ENCODE data around the gene AMER3. TPM values are rescaled to one million over a fixed set of nuclear protein-coding genes. Genes with fewer than 3 reads are reported as not detected.

Gene AMER3
- total RNA-seq, 2 donors from 2014 or later = not detected

GRCh38 chr2:130762031-130762909, 6.9 kb downstream of the AMER3 start:
- no peak overlapping the region for H3K4me3 Mint-ChIP-seq
- ATAC-seq (replicated peaks) = no peak
- no peaks in the 10 kb centered on the region for H3K9me3 Mint-ChIP-seq
- H3K27me3 Mint-ChIP-seq = peaks cover 38% of the 10 kb centered on the region
- no peak overlapping the region for H3K27ac Mint-ChIP-seq
- no peaks in the 10 kb centered on the region for H3K4me1 Mint-ChIP-seq
- no peaks in the 10 kb centered on the region for H3K36me3 Mint-ChIP-seq (ENCODE audit: low read depth)

DNA sequence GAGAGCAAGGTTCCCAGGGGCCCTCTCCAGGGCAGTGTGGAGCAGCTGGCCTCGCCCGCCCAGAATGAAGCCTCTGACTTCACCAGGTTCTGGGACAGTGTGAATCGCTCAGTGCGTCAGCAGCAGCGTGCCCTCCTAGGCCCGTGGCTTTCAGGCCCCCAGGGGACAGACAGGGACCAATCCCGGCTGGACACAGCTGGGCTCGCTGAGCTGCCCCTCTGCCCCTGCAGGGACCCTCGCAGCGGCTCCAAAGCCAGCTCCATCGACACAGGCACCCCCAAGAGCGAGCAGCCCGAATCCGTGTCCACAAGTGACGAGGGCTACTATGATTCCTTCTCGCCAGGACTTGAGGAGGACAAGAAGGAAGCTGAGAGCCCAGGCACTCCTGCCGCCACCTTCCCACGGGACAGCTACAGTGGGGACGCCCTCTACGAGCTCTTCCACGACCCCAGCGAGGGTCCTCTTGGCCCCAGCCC, 7.6 kb downstream of the AMER3 start:
- Mint-ChIP-seq H3K27me3 (peaks cover 35% of the 10 kb centered on the region), H3K9me3 (no peaks in the 10 kb centered on the region)

GRCh38 chr2:130763405-130763804, 8.1 kb downstream of the AMER3 start:
- peaks cover 33% of the 10 kb centered on the region for H3K27me3 Mint-ChIP-seq
- H3K27ac Mint-ChIP-seq = no peak overlapping the region
- H3K4me3 Mint-ChIP-seq = no peak overlapping the region
- no peaks in the 10 kb centered on the region for H3K4me1 Mint-ChIP-seq
- no peaks in the 10 kb centered on the region for H3K9me3 Mint-ChIP-seq
- H3K36me3 Mint-ChIP-seq (ENCODE audit: low read depth) = no peaks in the 10 kb centered on the region
- no peak for ATAC-seq (replicated peaks)

More for the DNA sequence above, 7.6 kb downstream of the AMER3 start:
- Mint-ChIP-seq H3K4me3 (no peak overlapping the region), H3K4me1 (no peaks in the 10 kb centered on the region), H3K36me3 (ENCODE audit: low read depth) (no peaks in the 10 kb centered on the region), H3K27ac (no peak overlapping the region)
- no peak for ATAC-seq (replicated peaks)

- Mint-ChIP-seq H3K27ac (no peak overlapping the region), H3K36me3 (ENCODE audit: low read depth) (no peaks in the 10 kb centered on the region)
Measured at GRCh38 chr2:130764035-130764820, 8.9 kb downstream of the AMER3 start.

DNA sequence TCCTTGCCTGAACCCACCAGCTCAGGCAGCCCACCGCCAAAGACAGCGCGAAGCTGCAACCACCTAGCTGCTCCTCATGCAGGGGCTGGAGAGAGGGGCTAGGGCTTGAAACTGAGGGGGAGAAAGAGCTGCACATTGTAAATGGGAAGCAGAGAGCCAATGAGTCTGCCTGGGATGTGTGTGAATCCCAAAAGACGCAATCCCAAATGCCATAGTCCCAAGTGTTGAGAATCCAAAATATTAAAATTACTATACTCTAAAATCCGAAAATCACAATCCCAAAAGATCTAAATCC, 9.4 kb downstream of the AMER3 start:
- Mint-ChIP-seq H3K27me3 (peaks cover 31% of the 10 kb centered on the region), H3K27ac (no peak overlapping the region), H3K4me3 (no peak overlapping the region), H3K36me3 (ENCODE audit: low read depth) (no peaks in the 10 kb centered on the region), H3K9me3 (no peaks in the 10 kb centered on the region), H3K4me1 (no peaks in the 10 kb centered on the region)
- ATAC-seq (replicated peaks) = no peak

More at GRCh38 chr2:130764035-130764820, 8.9 kb downstream of the AMER3 start:
- Mint-ChIP-seq H3K9me3 (no peaks in the 10 kb centered on the region), H3K4me1 (no peaks in the 10 kb centered on the region), H3K4me3 (no peak overlapping the region), H3K27me3 (peaks cover 28% of the 10 kb centered on the region)
- ATAC-seq (replicated peaks) = no peak

- no peak for ATAC-seq (replicated peaks)
- Mint-ChIP-seq H3K27me3 (peaks cover 34% of the 10 kb centered on the region), H3K4me1 (no peaks in the 10 kb centered on the region), H3K4me3 (no peak overlapping the region), H3K9me3 (no peaks in the 10 kb centered on the region), H3K27ac (no peak overlapping the region), H3K36me3 (ENCODE audit: low read depth) (no peaks in the 10 kb centered on the region)
Measured at GRCh38 chr2:130765464-130765863, 10.1 kb downstream of the AMER3 start.

DNA sequence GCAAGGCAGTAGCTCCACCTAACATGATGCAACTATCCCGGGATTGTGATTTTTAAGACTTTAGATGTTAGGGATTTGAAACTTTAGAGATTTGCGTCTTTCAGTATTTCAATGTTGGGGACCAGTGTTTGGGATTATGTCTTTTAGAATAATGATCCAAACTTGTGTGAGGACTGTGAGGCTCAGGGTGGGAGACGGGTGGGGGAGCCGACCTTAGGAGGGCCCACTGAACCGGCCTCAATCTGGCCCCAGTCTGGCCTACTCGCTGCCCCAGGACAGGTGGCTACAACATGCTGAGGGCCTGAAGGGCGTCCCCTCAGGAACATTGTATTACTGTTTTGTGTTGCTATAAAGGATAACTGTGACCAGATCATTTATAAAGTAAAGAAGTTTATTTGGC, 10.7 kb downstream of the AMER3 start:
- Mint-ChIP-seq H3K27me3 (peaks cover 28% of the 10 kb centered on the region), H3K27ac (no peak overlapping the region), H3K4me1 (no peaks in the 10 kb centered on the region), H3K4me3 (no peak overlapping the region), H3K9me3 (no peaks in the 10 kb centered on the region), H3K36me3 (ENCODE audit: low read depth) (no peaks in the 10 kb centered on the region)
- ATAC-seq (replicated peaks) = no peak

- Mint-ChIP-seq H3K9me3 (no peaks in the 10 kb centered on the region), H3K4me1 (no peaks in the 10 kb centered on the region), H3K27ac (no peak overlapping the region), H3K36me3 (ENCODE audit: low read depth) (no peaks in the 10 kb centered on the region), H3K4me3 (no peak overlapping the region), H3K27me3 (peaks cover 21% of the 10 kb centered on the region)
- no peak for ATAC-seq (replicated peaks)
Measured at GRCh38 chr2:130766711-130767407, 11.5 kb downstream of the AMER3 start.

- Mint-ChIP-seq H3K36me3 (ENCODE audit: low read depth) (no peaks in the 10 kb centered on the region), H3K4me1 (no peaks in the 10 kb centered on the region), H3K4me3 (no peak overlapping the region), H3K27ac (no peak overlapping the region), H3K9me3 (no peaks in the 10 kb centered on the region), H3K27me3 (peaks cover 21% of the 10 kb centered on the region)
- ATAC-seq (replicated peaks) = no peak
Measured at GRCh38 chr2:130767408-130767775, 12.1 kb downstream of the AMER3 start.

DNA sequence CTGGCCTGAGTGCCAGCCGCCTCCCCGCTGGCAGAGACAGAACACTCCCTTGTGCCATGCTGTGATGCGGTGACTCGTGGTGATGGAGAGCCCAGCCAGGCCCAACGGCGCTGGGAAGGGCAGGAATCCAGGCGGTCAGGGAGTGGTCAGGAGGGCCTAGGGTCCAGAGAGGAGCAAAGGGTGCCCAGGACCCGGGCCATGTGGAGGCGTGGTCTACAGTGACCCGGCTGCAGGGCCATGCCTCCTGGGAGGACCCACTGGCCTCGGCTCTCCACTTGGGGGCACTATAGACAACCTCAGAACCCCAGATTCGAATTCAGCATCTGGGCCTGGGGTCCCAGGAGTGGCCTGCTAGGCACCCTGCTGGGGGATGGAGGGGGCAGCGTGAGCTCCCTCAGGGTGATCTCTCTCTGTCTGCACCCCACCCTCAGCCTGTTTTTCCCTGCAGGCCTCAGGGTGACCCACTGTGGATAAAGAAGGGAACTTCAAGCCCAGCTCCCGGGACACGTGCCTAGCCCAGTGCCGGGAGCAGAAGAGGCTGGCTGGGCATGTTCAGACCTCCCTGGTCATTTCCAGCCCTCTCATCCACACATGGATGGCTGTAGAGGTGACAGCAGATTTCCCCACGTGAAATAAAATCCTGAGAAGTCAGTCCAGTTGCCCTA, 13.0 kb downstream of the AMER3 start:
- no peak for ATAC-seq (replicated peaks)
- Mint-ChIP-seq H3K36me3 (ENCODE audit: low read depth) (no peaks in the 10 kb centered on the region), H3K4me1 (no peaks in the 10 kb centered on the region), H3K27me3 (peaks cover 21% of the 10 kb centered on the region), H3K4me3 (no peak overlapping the region), H3K27ac (no peak overlapping the region), H3K9me3 (no peaks in the 10 kb centered on the region)

DNA sequence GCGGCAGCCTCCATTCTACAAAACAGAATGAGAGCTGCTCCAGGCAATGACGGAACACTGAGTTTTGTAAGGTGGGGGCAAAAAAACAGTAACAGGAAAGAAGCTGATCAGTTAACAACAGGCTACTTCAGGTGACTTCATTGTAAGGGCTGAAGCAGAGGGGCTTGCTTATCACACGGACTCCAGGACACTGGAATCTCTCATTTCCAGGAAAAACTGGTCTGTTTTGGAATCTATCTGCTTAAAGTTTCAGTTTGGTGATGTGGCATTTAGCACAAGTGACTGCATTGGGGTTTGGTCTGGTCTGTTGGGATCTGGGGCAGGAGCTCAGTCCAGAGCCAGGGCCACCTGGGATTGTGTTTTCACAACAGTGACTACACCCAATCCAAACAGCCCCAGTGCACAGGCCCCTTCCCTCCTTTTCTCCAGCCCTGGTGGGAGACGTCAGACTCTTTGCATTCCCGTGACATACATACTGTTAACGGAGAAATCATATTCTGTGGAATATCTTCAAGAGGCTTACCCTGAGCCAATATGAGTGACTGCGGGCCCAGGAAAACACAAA, 14.1 kb downstream of the AMER3 start:
- no peak for ATAC-seq (replicated peaks)
- Mint-ChIP-seq H3K27ac (no peak overlapping the region), H3K27me3 (peaks cover 21% of the 10 kb centered on the region), H3K4me3 (no peak overlapping the region), H3K4me1 (no peaks in the 10 kb centered on the region), H3K36me3 (ENCODE audit: low read depth) (no peaks in the 10 kb centered on the region), H3K9me3 (no peaks in the 10 kb centered on the region)

DNA sequence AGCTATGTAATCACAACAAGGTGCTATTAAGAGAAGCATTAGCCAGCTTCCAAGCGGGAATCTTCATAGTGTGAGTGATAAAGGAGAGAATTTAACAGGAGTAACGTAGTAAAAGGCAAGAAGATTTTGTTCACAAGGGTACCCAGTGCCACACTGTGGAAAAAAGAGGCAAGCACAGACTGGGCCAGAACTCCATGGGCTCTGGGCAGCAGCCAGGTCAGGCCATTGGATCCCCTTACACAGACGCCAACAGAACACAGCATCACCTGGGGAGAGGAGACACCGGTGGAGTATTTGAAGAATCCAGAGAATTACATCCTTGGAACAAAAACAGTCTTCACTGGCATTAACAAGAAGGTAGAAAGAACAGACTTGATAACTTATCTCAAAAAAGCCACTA, 21.2 kb downstream of the AMER3 start:
- Mint-ChIP-seq H3K9me3 (no peaks in the 10 kb centered on the region), H3K36me3 (ENCODE audit: low read depth) (no peaks in the 10 kb centered on the region), H3K4me3 (no peak overlapping the region), H3K4me1 (no peaks in the 10 kb centered on the region), H3K27me3 (peaks cover 22% of the 10 kb centered on the region), H3K27ac (no peak overlapping the region)
- no peak for ATAC-seq (replicated peaks)

DNA sequence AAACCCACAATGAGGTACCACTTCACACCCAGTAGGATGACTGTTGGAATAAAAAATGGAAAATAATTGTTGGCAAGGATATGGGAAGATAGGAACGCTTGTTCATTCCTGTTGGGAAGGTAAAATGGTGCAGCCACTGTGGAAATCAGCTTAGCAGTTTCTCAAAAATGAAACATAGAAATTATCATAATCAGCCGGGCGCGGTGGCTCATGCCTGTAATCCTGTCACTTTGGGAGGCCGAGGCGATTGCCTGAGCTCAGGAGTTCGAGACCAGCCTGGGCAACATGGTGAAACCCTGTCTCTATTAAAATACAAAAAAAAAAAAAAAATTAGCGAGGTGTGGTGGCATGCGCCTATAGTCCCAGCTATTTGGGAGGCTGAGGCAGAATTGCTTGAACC, 23.4 kb downstream of the AMER3 start:
- Mint-ChIP-seq H3K27ac (no peak overlapping the region), H3K27me3 (peaks cover 22% of the 10 kb centered on the region), H3K9me3 (no peaks in the 10 kb centered on the region), H3K36me3 (ENCODE audit: low read depth) (no peaks in the 10 kb centered on the region), H3K4me3 (no peak overlapping the region), H3K4me1 (no peaks in the 10 kb centered on the region)
- no peak for ATAC-seq (replicated peaks)

GRCh38 chr2:130785466-130786055, 30.2 kb downstream of the AMER3 start:
- no peak overlapping the region for H3K4me3 Mint-ChIP-seq

More at GRCh38 chr2:130785466-130786055, 30.2 kb downstream of the AMER3 start:
- H3K36me3 Mint-ChIP-seq (ENCODE audit: low read depth) = no peaks in the 10 kb centered on the region
- H3K27ac Mint-ChIP-seq = no peak overlapping the region
- H3K9me3 Mint-ChIP-seq = no peaks in the 10 kb centered on the region
- ATAC-seq (replicated peaks) = no peak
- H3K4me1 Mint-ChIP-seq = no peaks in the 10 kb centered on the region
- peaks cover 6% of the 10 kb centered on the region for H3K27me3 Mint-ChIP-seq
